Endometrial microvascular endothelial cells (primary cell): ENCODE results near the gene CLN3. TPM values are rescaled to one million over a fixed set of nuclear protein-coding genes. Genes with fewer than 3 reads are reported as not detected.
"Not testable (repeated sequence)": the region's sequence is repeated elsewhere in the genome, so short reads cannot be mapped to it uniquely, and the experiment has no call there.

Experiments
- in situ Hi-C: cut with HindIII; loops from 2 replicates; pipeline ENCODE4 v1.10.0; 2017; ENCODE audit warnings: low sequenced_read_pairs, low pct_unique_long_range_greater_than_20kb; ENCODE audit errors: inconsistent ontology term
- total RNA-seq: library from RNA; depleted of rRNA; stranded (reverse); fragments of >200 nt; gene quantifications from one replicate; pipeline ENCODE4 v1.2.3, GENCODE V29; 2015; ENCODE audit errors: inconsistent ontology term

CLN3 gene
- total RNA-seq, 1 donor from 2014 or later: 28.6 TPM

GRCh38 chr16:28495795-28496749, 4.2 kb upstream of the CLN3 start:
- in situ Hi-C loops: no loop called here

DNA sequence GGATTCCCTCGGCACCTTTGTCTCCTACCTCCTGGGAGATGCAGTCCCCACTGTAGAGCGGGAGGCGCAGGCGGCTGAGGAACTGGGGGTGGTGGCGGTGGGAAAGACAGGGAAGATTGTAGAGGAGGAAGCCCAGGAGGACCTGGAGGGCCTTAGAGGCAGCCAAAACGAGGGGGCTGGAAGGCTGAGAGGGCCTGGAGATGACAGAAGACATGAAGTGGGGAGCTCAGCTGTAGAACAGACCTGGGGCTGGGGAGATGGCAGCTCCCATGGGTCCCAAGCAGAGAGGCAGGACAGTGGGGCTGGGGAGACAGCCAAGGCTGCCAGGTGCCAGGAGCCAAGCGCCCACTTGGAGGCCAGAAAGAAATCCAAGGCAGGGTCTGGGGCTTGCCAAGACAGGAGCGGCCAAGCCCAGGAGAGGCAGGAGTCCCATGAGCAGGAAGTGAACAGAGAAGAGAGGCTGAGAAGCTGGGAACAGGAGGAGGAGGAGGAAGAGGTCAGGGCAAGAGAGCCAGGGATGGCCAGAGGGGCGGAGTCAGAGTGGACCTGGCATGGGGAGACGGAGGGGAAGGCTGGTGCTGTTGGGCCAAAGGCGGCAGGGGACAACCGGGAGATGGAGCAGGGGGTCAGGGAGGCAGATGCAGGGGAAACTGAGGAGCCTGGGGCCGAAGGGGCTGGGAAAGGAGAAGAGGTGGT, 3.4 kb upstream of the CLN3 start:
- in situ Hi-C loops: no loop called here

- in situ Hi-C loops: no loop called here
Observed at GRCh38 chr16:28494121-28494851, 2.4 kb upstream of the CLN3 start, which contains the start of gene APOBR. APOBR (plus strand) TSS chr16:28494643; CDS start chr16:28494682, 39 bp downstream.

DNA sequence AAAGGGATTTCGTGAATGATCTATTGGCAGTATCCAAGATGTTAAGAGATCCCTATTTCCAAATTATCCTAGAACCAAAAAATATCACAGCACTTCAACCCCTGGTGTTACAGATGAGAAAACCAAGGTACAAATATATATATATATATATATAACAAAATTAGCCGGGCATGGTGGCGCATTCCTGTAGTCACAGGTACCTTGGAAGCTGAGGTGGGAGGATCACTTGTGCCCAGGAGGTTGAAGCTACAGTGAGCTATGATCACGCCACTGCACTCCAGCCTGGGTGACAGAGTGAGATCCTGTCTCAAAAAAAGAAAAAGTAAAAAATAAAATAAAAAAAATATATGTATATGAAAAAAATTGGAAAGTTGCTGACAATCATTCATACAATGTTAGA, 637 bp upstream of the CLN3 start:
- in situ Hi-C loops: no loop called here

DNA sequence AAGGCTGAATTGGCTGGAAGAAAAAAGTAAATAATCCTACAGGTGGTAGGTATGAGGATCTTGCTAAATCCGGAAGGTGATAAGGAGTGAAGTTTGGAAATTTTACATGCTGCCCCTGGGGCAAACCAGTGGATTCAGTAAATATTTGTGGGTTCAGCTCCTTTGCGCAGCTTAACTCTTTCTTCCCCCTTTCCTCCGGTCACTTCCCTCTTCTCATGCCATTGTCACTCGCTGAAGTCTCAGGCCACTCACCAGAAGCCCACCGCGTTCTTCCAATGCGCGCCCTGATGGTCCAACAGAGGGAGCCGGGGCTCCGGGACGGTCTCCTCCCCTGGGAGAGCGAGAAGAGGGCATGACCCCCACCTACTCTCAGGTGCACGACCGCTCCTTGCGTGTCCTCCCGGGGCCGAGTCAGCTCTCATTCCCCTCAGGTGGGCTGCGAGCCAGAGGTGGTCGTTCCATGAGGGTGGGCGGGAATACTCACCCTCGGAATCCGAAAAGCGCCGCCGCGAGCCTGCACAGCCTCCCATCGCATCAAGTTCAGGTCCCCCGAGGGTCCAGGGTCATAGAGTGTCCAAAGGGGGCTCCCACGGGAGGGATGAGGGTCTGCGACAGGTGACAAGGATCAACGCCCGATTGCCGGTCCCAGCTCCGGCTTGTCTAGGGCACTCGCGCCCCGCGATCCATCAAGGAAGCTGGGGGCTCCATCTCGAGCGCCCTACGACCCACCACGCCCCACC, 474 bp downstream of the CLN3 start:
- in situ Hi-C loops: no loop called here

GRCh38 chr16:28486266-28486665, 5.6 kb downstream of the CLN3 start:
- in situ Hi-C loops: no loop called here

DNA sequence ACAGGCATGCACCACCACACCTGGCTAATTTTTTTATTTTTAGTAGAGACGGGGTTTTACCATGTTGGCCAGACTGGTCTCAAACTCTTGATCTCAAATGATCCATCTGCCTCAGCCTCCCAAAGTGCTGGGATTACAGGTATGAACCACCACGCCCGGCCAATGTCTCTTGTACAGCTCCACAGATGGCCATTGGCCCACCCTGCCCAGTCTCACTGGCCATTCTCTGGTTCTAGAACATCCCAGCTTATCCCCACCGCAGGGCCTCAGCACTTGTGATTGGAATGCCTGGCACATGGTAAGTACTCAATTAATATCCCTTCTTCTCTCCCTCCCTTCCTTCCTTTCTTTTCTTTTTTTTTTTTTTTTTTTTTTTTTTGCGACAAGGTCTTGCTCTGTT, 8.5 kb downstream of the CLN3 start:
- in situ Hi-C loops: not testable (repeated sequence)

- in situ Hi-C loops: no loop called here
Observed at GRCh38 chr16:28482026-28482425, 9.8 kb downstream of the CLN3 start.

DNA sequence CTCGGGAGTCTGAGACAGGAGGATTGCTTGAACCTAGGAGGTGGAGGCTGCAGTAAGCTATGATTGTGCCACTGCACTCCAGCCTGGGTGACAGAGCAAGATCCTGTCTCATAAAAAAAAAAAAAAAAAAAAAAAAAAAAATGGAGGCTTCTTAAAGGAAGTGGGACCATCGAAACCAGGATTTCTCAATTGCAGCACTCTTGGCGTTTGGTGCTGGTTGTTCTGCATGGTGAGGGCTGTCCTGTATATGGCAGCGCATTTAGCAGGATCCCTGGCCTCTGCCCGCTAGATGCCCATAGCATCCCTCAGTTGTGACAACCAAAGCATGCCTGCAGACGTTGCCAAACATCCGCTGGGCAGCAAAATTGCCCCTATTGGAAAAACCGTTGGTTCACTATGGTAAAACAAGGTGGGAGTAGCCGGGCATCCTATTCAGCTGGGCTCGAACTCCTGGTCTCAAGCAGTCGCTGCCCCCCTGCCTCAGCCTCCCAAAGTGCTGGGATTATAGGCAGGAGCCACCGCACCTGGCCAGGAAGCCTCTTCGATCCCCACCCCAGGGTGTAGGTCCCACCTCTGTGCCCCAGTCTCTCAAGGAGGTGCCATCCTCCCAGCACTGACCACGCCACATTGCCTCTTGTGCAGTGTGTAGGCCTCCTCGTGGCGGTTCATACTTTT, 13.2 kb downstream of the CLN3 start:
- in situ Hi-C loops: no loop called here

GRCh38 chr16:28477311-28477920, 14.5 kb downstream of the CLN3 start:
- in situ Hi-C loops: no loop called here

DNA sequence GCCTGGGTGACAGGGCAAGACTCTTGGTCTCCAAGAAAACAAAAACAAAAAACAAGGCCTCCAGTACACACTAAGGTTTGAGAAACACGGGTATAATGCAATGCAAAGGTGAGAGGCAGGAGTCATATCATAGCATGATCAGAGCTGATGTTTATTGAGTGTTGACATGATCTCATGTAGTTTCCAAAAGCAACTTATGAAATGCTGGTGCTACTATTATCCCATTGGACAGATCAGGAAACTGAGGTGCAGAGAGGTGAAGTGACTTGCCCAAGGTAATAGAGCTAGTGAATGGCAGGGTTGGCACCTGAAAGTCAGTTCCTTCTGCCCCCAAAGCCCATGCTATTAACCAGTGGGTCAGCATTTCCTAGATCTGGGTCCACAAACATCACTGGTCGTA, 16.7 kb downstream of the CLN3 start:
- in situ Hi-C loops: no loop called here

DNA sequence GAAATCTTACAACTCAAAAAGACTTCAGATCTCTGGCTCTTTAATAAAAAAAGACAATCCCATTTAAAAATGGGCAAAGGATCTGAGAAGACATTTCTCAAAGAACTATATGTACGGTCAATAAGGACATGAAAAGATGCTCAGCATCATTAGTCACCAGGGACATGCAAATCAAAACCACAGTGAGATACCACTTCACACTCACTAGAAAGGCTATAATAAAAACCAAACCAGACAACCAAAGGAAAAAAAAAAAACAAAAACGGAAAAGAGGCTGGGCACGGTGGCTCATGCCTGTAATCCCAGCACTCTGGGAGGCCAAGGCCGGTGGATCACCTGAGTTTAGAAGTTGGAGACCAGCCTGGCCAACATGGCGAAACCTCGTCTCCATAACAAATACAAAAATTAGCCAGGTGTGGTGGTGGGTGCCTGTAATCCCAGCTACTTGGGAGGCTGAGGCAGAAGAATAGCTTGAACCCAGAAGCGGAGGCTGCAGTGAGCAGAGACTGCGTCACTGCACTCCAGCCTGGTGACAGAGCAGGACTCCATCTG, 18.1 kb downstream of the CLN3 start:
- in situ Hi-C loops: no loop called here

DNA sequence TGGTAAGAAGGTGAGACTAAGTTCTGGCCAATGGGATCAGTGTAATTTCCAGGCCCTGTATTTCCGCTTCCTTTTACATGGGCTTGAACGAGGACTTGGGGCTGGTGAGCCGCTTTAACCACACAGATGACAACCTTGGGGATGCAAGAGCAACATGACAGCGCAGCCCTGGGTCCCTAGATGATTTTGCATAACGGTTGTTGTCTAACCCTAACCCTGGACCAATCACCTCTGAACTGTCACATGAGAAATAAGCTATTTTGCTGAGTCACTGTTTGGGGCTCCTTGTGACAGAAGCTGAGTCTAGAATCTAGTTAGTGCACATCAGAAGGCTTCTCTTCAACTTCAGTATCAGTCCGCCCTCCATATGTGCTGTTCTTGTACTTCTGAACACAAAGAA, 44.8 kb downstream of the CLN3 start:
- in situ Hi-C loops: not testable (repeated sequence)

DNA sequence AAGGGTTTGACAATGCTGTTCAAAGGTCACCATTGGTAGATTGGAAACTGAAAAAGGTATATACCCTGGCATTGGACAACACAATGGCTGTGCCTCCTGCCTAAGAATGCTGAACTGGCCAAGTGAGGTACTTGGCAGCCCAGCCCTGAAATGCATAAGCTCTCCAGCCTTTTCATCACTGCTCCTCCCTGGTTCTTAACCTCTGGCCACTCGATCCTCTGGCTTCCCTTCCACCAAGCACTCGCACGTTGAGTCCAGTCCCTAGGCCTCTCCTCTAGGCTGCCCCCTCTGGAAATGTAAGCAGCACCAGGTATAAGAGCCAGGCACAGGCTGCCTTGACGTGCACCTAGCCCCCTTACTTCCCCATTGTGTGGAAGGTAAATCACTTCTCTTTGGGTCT, 45.5 kb downstream of the CLN3 start:
- in situ Hi-C loops: not testable (repeated sequence)

DNA sequence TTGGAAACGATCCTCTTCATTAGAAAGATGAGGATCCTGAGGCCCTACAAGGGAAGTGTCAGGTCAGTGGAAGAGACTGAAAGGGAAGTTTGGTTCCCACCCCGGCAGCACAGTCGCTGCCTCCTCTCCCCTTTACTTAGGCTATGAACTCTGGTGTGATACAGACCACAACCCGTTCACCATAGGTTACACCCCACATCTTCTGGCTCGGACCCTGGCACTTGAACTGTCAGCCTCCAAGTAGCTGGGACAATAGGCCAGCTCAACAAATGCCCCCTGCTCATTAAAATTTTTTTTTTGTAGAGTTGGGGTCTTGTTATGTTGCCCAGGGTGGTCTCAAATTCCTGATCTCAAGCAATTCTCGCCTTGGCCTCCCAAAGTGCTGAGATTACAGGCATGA, 47.9 kb downstream of the CLN3 start:
- in situ Hi-C loops: not testable (repeated sequence)

GRCh38 chr16:28438899-28439298, 53.0 kb downstream of the CLN3 start:
- in situ Hi-C loops: not testable (repeated sequence)

GRCh38 chr16:28435340-28435739, 56.5 kb downstream of the CLN3 start:
- in situ Hi-C loops: not testable (repeated sequence)
